DOHH2 (cell line): ENCODE results near the gene TLE5.
A peak's percentile ranks its signal among the peaks of the same experiment; 100 is the strongest.

Experiments
- H3F3A ChIP-seq: fragments of 200-600 bp; sonication (generic), shearing (Covaris generic); 2 replicates; pipeline ENCODE4 v1.6.0; 2016; ENCODE audit warnings: antibody characterized with exemption, mild to moderate bottlenecking; ENCODE audit not compliant: control insufficient read depth, insufficient read depth
- H3K27ac ChIP-seq: fragments of 200-600 bp; sonication (generic); 2 replicates; pipeline ENCODE4 v1.5.1; 2014; ENCODE audit warnings: low read depth, mild to moderate bottlenecking, low read length, moderate library complexity
- H3K27me3 ChIP-seq: fragments of 200-600 bp; sonication (generic); 2 replicates; pipeline ENCODE4 v1.6.1; 2014; ENCODE audit warnings: mild to moderate bottlenecking, low read length, mixed read lengths; ENCODE audit not compliant: control insufficient read depth
- H3K36me3 ChIP-seq: fragments of 200-600 bp; sonication (generic); 2 replicates; pipeline ENCODE4 v1.6.1; 2014; ENCODE audit warnings: mild to moderate bottlenecking, low read length, moderate library complexity, mixed read lengths; ENCODE audit not compliant: control insufficient read depth
- H3K4me1 ChIP-seq: fragments of 200-600 bp; sonication (generic); 2 replicates; pipeline ENCODE4 v1.6.1; 2014; ENCODE audit warnings: mild to moderate bottlenecking, low read length, mixed read lengths; ENCODE audit not compliant: control insufficient read depth
- H3K4me2 ChIP-seq: fragments of 200-600 bp; sonication (generic); 2 replicates; pipeline ENCODE4 v1.6.0; 2014; ENCODE audit warnings: mild to moderate bottlenecking, low read length, moderate library complexity
- H3K4me3 ChIP-seq: fragments of 200-600 bp; sonication (generic); 2 replicates; pipeline ENCODE4 v1.5.1; 2014; ENCODE audit warnings: mild to moderate bottlenecking, low read length, mixed read lengths
- H3K79me2 ChIP-seq: fragments of 200-600 bp; sonication (generic); 2 replicates; pipeline ENCODE4 v1.6.1; 2014; ENCODE audit warnings: mild to moderate bottlenecking, low read length, mixed read lengths; ENCODE audit not compliant: control insufficient read depth
- H3K9me2 ChIP-seq: fragments of 200-600 bp; sonication (generic); replicated peaks from 2 replicates; pipeline ENCODE4 v1.6.1; 2014; ENCODE audit warnings: mild to moderate bottlenecking, low read length, mixed read lengths; ENCODE audit not compliant: control insufficient read depth
- H3K9me3 ChIP-seq: fragments of 200-600 bp; sonication (generic); 2 replicates; pipeline ENCODE4 v1.6.1; 2014; ENCODE audit warnings: antibody characterized with exemption, low read length, mixed read lengths; ENCODE audit not compliant: control insufficient read depth, insufficient read depth
- H4K20me1 ChIP-seq: fragments of 200-600 bp; sonication (generic); 2 replicates; pipeline ENCODE4 v1.6.0; 2014; ENCODE audit warnings: low read depth, mild to moderate bottlenecking, antibody characterized with exemption, low read length, moderate library complexity; ENCODE audit not compliant: control insufficient read depth, insufficient read depth
- CTCF ChIP-seq: fragments of 200-600 bp; sonication (generic); IDR thresholded peaks from one replicate; pipeline ENCODE4 v1.5.1; 2014; ENCODE audit warnings: antibody characterized with exemption, mild to moderate bottlenecking, low read depth, low read length; ENCODE audit not compliant: poor library complexity, severe bottlenecking
- EZH2phosphoT487 ChIP-seq: fragments of 200-600 bp; sonication (generic); IDR thresholded peaks from 2 replicates; pipeline ENCODE4 v1.6.1; 2017; ENCODE audit warnings: borderline replicate concordance, mild to moderate bottlenecking, antibody characterized with exemption, low read length, moderate library complexity, mixed read lengths

Gene TLE5

GRCh38 chr19:3024870-3025548 lies 37.3 kb downstream of the TLE5 start:
- TF ChIP-seq EZH2phosphoT487 (no peak), CTCF (no peak)
- peaks cover 54% of the 10 kb centered on the region for H3K27me3 ChIP-seq
- H3F3A ChIP-seq = no peaks in the 10 kb centered on the region
- no peaks in the 10 kb centered on the region for H4K20me1 ChIP-seq
- H3K79me2 ChIP-seq = no peaks in the 10 kb centered on the region
- peak overlapping the region; percentile 8; the same call in 1 of the 2 replicates for H3K4me2 ChIP-seq
- H3K4me1 ChIP-seq = peaks cover 23% of the 10 kb centered on the region
- H3K9me2 ChIP-seq = no peaks in the 10 kb centered on the region
- H3K4me3 ChIP-seq = no peak overlapping the region
- no peaks in the 10 kb centered on the region for H3K9me3 ChIP-seq
- H3K27ac ChIP-seq = no peak overlapping the region
- H3K36me3 ChIP-seq = no peaks in the 10 kb centered on the region

- Histone ChIP-seq H3K27ac (no peak overlapping the region), H3K4me3 (no peak overlapping the region), H3K27me3 (peaks cover 48% of the 10 kb centered on the region), H3K36me3 (no peaks in the 10 kb centered on the region), H3K4me1 (peaks cover 22% of the 10 kb centered on the region), H3K4me2 (peak overlapping the region; percentile 8; the same call in 1 of the 2 replicates), H3K9me2 (no peaks in the 10 kb centered on the region), H3K9me3 (no peaks in the 10 kb centered on the region), H4K20me1 (no peaks in the 10 kb centered on the region), H3K79me2 (no peaks in the 10 kb centered on the region), H3F3A (no peaks in the 10 kb centered on the region)
- TF ChIP-seq CTCF (no peak), EZH2phosphoT487 (0 out of 2 replicates have a peak, but pooled peaks have one; percentile 0)
These were observed 37.8 kb downstream of the TLE5 start for GRCh38 chr19:3024509-3024869.

- Histone ChIP-seq H3K27me3 (peaks cover 15% of the 10 kb centered on the region), H3K36me3 (no peaks in the 10 kb centered on the region), H3K9me3 (no peaks in the 10 kb centered on the region), H3K79me2 (no peaks in the 10 kb centered on the region), H3K4me3 (no peak overlapping the region), H3F3A (no peaks in the 10 kb centered on the region), H3K9me2 (no peaks in the 10 kb centered on the region), H3K4me1 (peaks cover 14% of the 10 kb centered on the region), H3K4me2 (no peak overlapping the region), H3K27ac (no peak overlapping the region), H4K20me1 (no peaks in the 10 kb centered on the region)
- TF ChIP-seq EZH2phosphoT487 (no peak), CTCF (no peak)
These were observed 41.9 kb downstream of the TLE5 start for GRCh38 chr19:3020321-3020960.
